GM19372 (cell line): ENCODE data around the gene SAMD5.

Source experiments
- ATAC-seq: cut with Tn5 transposase; IDR thresholded peaks from one replicate; pipeline ENCODE4 v1.9.1; 2021; ENCODE audit warnings: mild to moderate bottlenecking, low read depth, moderate library complexity; ENCODE audit not compliant: unreplicated experiment

Gene SAMD5

DNA sequence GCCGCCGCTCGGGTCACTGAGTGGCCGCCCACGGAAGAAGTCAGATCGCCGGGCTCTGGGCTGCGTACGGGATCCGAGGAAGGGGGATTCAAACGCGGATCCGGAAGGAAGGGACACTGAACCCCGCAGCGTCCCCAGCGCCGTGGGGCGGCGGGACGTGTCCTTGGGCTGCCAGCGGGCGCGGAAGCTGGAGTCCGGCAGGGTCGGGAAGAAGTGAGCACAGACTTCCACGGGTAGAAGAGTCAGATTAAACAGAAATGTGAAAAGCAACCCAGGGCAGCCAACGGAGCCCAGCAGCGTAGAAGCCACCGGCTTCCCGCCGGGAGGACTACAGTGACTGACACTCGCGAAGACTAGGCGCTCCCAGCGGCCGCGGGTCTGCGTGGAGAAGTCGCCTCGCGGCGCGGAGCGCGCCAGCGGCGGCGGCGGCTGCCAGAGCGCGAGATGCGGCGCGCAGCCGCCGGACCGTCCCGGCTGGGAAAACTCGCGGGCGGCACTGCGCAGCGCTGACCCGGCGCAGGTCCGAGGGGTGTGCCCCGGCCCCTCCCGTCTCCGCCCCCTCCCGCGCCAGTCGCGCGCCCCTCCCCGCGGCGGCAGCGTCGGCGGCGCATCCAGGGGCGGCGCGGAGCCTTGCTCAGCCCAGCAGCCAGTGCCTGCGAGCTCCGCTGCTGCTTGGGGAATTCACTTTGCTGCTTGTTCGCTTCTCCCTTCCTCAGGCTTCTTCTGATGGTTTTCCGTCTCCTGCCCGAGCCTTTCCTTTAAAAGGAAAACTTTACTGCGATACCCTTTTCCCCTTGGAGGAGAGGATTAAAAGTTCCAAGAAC, at the start of gene SAMD5:
SAMD5 (plus strand) TSS at position 649 of the 824 bp plus-strand sequence. CDS start 239 bp downstream, outside the sequence.
- ATAC-seq: peak; percentile 39

DNA sequence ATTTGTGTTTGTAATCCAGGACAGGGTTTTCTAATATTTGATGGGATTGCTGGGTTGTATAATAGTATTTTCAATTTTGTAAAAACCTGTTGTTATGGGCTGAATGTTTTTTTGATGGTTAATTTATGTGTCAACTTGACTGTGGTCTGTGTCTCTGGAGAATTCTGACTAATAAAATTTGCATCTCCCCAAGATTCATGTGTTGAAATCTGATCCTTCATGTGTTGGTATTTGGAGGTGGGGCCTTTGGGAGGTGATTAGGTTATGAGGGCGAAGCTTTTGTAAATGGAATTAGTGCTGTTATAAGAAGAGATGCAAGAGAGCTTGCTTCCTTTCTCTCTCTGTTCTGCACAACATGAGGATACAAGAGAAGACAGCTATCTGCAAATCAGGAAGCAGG, 48.7 kb upstream of the SAMD5 start:
- no peak for ATAC-seq

DNA sequence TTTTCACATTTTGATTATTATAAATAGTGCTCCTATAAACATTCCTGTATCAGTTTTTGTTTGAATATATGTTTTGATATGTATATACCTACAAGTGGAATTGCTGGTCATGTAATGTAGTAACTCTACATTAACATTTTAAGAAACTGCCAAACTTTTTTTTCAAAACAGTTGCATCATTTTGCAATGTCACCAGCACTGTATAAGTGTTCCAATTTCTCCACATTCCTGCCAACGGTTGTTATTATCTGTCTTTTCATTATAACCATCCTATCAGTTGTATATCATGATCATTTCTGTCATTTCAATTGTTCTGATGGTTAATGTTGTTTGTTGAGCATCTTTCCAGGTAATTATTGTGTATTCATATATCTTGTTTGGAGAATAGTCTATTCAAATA, 44.8 kb upstream of the SAMD5 start:
- no peak for ATAC-seq

DNA sequence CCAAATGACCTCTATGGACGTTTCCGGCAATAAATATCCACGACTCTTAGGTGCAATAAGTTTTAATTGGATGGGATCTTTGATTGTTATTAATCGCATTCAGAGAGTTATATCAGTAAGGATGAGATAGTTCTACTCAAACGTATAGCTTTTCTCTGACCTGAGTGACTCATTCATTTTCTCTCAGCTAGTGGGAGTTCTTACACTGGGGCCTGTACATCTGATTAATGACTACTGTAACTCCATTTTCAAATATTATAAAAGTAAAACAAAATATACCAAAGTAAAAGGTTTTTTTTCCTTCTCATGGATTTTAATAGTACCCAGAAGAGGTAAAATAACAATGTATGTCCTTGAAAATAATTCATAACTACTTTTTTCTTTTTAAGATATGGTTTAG, 41.1 kb upstream of the SAMD5 start:
- no peak for ATAC-seq

DNA sequence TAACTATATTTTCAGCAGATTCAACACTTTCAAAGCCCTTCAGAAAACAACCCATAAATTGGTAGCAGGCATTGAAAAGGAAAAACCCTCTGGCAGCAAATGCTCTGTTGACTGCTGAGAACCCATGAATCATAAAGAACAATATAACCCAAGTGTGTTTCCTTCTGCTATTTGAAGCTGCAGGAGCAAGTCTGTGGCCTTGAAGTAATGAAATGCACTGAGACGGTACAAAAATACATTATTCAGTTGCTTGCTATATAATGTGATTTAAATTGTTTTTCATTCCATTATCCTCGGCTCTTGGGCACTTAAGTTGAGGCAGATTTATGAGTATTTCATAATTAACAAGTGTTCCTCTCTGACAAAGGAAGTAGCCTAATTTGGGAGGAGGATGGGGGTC, 40.6 kb upstream of the SAMD5 start:
- no peak for ATAC-seq

DNA sequence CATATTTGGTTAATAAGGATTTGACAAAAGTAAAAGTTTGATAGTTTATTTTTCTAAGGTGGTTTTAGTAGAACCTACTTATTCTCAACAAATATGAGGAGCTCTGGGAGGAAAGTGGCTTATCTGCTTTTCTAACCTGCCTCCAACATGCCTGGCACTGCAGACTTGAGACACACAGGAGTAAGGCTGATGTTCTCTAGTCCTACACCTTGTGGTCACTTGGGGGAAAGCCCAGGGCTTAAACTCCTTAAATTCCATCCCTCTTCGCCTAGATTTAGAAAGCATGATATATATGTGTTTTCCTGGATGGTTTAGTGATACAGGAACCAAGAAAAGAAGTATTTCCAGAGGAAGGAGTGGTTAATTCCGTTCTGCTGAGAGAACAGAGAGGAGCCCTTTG, 39.9 kb upstream of the SAMD5 start:
- no peak for ATAC-seq

DNA sequence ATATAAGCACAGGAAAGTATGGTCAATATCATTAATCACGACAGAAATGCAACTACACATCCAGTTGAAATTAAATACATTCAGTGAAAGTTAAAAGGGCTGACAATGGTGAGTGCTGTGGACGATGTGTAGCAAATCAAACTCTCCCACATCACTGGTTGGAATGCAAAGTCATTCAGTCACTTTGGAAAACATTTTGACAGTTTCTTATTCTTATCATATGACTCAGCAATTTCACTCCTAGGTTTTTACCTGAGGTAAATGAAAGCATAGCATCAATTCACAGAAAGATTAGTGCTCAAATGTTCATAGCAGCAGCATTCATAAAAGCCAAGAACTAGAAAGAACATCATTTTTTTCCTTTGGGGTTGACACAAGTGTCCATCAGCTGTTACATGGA, 28.6 kb upstream of the SAMD5 start:
- no peak for ATAC-seq

DNA sequence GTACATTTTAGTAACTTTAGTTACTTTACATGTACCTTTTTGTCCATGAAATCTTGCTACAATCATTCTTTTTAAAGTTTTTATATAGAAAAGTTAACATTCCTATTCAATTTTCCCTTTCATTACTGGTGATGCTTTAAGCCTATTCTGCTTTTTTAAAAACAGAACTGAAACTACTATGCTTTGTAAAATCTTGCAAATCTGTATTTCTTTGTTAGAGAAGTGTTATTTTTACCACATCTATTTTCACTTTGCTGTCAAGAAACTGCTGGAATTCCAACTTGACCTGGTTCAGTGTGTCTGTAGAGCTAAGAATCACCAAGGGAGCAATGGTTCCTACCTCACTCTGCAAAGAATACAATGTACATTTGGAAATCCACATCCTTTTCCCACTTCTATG, 21.8 kb upstream of the SAMD5 start:
- no peak for ATAC-seq

DNA sequence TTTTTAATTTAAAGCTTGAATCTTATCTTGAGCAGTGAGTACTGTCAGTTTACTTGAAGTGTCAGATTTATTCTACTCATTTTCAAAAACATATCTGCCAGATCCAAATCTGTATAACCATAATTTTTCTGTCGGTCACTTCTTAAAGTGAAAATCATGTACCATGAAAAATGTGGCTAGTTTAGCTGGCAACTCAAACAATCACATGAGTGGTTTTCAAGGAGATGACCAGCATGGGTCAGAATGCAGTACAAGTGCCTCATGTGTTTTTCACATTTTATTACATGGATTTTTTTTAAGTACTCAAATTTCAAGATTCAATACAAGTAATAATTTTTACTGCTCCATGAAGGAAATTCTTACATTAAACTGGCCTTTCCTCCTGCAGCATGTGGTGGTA, 11.0 kb upstream of the SAMD5 start:
- ATAC-seq: no peak

DNA sequence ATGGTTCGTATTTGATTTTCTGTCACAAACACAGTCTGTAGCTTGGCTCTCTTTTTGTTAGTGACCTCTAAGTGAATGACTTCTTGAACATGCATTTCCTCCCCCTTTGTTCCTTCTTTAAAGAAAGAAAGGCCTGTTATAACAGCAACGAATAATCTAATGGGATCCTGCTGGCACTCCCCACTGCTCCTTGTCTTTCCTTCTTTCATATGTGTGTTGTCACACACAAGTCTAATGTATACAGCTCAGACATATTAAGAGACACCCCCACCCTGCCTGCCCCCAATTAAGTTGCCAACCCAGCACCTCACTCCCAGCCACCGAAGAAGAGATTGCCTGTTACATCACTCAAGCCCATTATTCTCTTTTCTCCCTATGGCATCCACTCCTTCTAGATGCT, 4.9 kb upstream of the SAMD5 start:
- ATAC-seq: no peak

DNA sequence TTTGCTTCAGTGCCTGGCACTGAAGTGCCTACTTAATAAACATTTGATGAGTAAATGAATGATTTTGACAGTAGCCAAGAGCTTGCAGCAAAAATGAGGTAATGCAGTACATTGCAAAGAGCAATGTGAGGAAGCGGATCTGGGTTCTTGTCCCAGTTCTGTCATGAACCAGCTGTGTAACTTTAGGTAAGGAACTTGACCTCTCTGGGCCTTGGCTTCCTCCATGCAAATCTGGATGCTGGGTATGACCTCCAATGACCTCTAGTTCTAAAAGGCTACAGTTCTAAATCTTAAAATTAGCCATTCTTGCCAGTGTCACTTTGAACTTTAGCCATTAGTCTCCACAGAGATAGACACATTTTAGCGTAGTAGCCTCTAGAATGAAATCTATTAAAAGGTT, 3.6 kb upstream of the SAMD5 start:
- no peak for ATAC-seq

DNA sequence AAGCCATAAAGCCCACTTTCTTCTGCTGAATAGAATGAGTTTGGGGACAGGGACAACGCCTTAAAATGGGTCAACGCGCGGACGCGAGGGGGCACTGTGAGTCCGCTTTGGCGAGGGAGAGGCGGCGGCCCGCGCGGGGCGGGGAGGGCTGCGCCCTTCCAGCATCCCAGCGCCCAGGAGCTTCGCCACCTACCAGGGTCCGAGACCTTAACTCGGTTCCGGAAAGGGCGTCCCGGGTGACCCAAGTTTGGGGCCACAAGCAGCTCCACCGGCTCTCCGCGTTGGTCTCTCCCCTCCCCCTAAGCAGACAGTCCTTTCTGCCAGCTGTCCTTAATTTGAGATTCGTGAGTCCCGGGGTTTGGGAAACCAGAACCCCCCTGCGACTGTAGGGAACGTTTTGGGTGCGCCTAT, 1.8 kb upstream of the SAMD5 start:
- ATAC-seq: peak; percentile 46

DNA sequence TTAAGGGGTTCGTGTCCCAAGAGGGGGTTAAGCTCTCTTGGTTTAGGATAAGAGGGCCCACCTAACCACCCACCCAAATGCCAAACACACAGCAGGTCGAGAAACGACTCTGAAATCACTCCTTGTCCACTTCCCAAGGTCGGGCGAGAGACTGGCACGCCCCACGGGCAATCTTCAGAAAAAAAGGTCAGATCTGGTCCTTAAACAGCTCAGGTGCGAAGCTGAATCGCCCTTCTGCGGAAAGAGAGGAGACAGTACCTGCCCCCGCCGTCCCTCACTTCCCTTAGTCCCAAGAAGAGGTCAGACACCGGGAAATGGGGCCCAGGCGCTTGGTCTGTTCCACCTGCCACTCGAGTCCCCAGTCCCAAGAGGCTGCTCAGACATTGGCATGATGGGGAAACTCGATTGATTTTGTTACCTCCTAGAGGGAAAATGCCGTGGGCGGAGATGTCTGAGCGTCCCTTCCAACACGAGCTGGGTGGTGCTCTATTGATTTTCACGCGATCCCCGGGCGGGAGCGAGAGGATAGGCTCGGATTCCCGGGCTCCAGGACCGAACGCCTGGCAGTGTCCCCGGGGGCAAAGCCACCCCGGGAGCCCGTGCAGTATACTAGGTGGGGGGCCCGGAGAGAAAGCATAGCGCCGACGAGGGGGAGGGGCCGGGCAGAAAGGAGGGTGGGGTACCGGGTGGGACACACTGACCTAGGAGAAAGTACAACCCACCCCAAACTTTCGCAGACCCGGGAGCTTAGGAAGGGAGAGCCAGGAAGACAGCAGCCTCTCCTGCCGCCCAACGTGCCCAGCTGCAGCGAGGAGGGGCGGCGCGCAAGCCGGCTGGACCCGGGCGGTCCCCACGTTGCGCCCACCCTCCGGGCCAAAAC, 1.1 kb upstream of the SAMD5 start:
- peak; percentile 3 for ATAC-seq

DNA sequence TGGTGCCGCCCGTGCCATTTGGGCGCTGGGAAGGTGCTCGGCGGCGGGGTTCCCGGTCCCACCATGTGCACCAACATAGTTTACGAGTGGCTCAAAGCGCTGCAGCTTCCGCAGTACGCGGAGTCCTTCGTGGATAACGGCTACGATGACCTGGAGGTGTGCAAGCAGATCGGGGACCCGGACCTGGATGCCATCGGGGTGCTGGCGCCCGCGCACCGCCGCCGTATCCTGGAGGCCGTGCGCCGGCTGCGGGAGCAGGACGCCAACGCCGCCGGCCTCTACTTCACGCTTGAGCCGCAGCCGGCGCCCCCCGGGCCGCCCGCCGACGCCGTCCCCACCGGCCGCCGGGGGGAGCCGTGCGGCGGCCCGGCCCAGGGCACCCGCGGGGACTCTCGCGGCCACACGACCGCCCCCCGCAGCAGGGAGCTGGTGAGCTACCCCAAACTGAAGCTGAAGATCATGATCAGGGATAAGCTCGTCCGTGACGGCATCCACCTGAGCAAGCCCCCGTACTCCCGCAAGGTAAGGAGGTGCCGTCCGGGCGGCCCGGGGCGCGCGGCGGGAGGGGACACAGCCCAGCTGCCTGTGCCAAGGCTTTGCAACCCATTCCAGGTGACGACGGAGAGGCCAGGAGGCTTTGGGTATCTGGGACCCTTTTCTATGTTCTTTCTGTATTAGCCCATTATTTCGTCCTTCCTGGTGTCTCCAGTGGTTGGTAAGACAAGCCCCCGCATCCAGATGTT, 547 bp downstream of the SAMD5 start:
- peak; percentile 12 for ATAC-seq

DNA sequence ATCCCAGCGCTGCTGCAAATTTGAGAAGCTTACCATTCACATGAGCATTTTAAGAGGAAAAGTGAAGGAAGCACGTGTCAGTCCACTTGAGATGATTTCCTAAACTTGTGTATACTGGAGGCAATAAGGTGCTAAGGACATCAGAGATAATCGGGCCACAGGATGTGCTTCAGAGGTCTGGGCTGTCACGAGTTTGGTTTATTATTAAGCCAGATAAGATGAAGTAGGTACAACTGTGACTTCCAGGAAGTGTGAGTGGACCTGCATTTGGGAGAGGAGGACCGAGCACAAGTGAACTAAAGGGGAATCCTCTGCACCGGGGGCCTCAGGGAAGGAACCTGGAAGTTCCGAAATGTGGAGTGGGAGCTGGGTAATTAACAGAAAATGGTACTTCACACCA, 1.4 kb downstream of the SAMD5 start:
- ATAC-seq: no peak

DNA sequence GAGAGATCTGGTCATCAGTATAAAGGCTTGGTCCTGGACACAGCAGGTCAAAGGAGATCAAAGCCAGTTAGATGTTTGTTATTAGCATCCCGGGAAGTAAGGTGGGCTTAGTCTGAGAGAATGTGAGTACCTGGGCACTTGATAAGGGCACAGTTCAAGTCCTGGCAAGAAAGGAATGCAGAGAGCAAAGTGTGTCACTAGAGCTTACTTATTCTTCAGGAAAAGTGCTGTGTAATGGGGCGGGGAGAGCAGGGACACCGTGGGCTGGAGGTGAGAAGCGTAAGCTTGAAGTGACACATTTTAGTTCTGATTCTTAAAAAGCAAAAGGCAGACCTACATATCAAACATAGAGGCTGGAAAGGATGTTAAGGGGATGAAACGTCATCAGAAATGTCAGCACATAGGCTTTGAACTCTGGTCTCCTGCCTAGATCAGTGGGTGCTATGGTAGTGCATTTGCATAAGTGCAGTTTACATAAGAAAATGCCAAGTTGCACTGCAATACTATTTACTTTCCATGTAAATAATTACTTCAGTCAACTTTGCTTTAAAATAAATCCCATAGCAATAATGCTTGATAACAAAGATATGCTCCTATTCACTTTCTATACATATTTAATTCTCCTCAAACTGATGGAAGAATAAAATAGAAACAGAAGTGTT, 2.6 kb downstream of the SAMD5 start:
- no peak for ATAC-seq

DNA sequence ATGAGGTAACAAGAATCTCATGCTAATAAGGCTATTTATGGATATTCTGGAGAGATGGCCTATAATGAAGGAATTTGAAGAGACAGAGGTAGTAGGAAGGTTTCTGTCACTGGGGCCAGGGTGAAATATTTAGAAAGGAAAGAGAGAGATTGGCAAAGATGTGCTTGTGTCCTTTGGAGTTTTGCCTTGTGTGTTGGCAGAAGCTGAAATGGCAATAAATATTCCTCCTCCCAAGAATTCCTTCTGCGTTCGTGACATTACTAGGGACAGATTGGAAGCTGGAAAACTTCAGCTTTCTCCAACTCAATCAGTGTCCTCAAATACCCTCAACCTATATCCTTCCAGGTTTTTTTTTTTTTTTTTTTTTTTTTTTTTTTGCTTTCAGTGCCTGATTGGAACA, 6.3 kb downstream of the SAMD5 start:
- ATAC-seq: no peak

DNA sequence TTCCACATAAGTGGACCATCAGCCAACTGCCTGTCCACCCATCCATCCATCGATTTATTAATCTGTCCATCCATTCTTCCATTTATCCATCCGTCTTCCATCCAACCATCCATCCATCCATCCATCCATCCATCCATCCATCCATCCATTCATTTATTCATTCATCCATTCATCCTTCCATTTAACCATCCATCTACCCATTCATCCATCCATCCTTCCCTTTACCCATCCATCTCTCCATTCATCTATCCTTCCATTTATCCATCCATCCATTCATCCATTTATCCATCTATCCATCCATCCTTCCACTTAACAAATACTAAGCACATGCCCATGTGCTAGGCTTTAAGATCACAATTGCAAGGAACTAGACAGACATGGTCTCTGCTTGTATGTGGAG, 6.8 kb downstream of the SAMD5 start:
- ATAC-seq: no peak

DNA sequence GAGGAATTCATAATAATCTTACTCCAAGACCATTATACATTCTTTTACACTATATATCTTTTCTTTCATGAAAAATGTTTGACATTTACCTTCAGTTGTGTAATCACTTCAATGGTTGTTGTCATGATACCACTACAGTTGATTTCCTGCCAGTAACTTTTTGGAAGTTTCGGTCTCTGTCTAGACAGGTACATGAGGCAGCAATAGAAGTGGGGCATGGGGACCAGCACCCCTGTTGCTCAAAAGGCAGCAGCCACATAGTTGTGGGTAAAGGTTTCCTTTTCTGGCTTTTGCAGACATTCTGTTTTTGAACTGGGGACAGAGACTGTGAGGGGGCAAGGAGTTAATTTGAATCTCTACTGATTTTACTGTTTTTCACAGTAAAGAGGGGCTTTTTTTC, 14.1 kb downstream of the SAMD5 start:
- ATAC-seq: peak; percentile 81

DNA sequence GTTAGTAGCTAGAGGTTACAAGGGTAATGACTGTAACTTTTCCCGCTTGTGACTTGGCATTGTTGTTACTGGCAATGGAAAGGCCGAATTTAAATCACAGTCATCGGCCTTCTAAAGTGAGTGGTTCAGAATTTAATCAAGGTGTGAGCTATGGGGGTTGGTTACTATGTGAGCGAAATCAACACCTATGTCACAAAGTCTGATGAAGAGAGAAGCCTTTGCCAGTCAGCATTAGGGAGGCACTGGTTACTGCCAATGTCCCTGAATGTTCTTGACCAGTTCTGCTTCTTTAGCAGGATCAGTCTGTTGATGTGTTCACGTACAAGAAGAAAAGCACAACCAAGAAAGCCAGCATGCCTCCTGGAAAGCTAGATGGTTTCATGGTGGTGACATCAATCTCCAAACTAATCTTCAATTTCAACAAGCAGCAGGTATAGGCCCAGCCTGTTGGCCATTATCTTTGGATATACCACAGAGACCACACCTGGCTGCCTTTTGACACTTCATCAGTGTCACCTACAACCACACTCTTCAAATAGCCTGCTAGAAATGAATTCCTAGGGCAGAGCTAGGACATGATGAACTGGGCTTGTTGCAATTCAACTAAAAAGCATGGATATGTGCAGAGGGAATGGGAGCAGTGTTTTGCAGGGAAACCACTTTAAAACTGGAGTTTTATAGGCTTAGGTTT, 17.2 kb downstream of the SAMD5 start:
- ATAC-seq: no peak
